Keratinocyte (primary cell): ENCODE results near the gene ABI3BP. TPM values are rescaled to one million over a fixed set of nuclear protein-coding genes. Genes with fewer than 3 reads are reported as not detected.

Experiments used
- DNase-seq: peaks from one replicate; pipeline ENCODE4 v3.0.0-alpha.2; 2011; ENCODE audit warnings: low read depth, missing footprints, low spot score
- FAIRE-seq: peaks from 2 replicates; lab custom pipeline; 2011; peaks lifted over from hg19 to GRCh38; lab: Jason Lieb, UNC
- H2AFZ ChIP-seq: 2 replicates; pipeline ENCODE4 v1.6.0; 2012; ENCODE audit warnings: low read length, control low read depth, inconsistent platforms; ENCODE audit not compliant: control insufficient read depth
- H3K27ac ChIP-seq: 2 replicates; pipeline ENCODE4 v1.5.1; 2011; ENCODE audit warnings: low read length; ENCODE audit not compliant: control insufficient read depth, insufficient read depth
- H3K27me3 ChIP-seq: 3 replicates; pipeline ENCODE4 v1.6.0; 2011; ENCODE audit warnings: low read length; ENCODE audit not compliant: control insufficient read depth, insufficient read depth; ENCODE audit errors: extremely low read depth
- H3K36me3 ChIP-seq, 2 experiments: 2 replicates in 1 of 2; 3 replicates in 1 of 2; pipeline ENCODE4 v1.5.1; 2011; ENCODE audit warnings: low read length in 2 of 2, mild to moderate bottlenecking in 1 of 2; ENCODE audit not compliant: control insufficient read depth in 2 of 2, insufficient read depth in 2 of 2; ENCODE audit errors: extremely low read depth in 1 of 2
- H3K4me1 ChIP-seq: 3 replicates; pipeline ENCODE4 v1.5.1; 2011; ENCODE audit warnings: low read length; ENCODE audit not compliant: control insufficient read depth, insufficient read depth; ENCODE audit errors: extremely low read depth
- H3K4me2 ChIP-seq: 3 replicates; pipeline ENCODE4 v1.6.0; 2011; ENCODE audit warnings: low read depth, low read length; ENCODE audit not compliant: control insufficient read depth, insufficient read depth; ENCODE audit errors: extremely low read depth
- H3K4me3 ChIP-seq, 3 experiments: fragments of 200-600 bp in 1 of 3; sonication (generic) in 1 of 3; 2 replicates in 2 of 3; 3 replicates in 1 of 3; pipeline ENCODE4 v1.5.1; 2011 to 2016; ENCODE audit warnings: low read length in 3 of 3, mild to moderate bottlenecking in 3 of 3, control low read depth in 2 of 3, inconsistent platforms in 1 of 3, low read depth in 1 of 3, mixed read lengths in 1 of 3, mixed run types in 1 of 3, moderate library complexity in 1 of 3; ENCODE audit not compliant: control insufficient read depth in 2 of 3, insufficient read depth in 2 of 3; ENCODE audit errors: extremely low read depth in 1 of 3
- H3K79me2 ChIP-seq: 2 replicates; pipeline ENCODE4 v1.6.0; 2012; ENCODE audit warnings: low read length; ENCODE audit not compliant: control insufficient read depth, insufficient read depth
- H3K9ac ChIP-seq: 3 replicates; pipeline ENCODE4 v1.6.0; 2011; ENCODE audit warnings: low read length; ENCODE audit not compliant: control insufficient read depth, insufficient read depth; ENCODE audit errors: extremely low read depth
- H3K9me1 ChIP-seq: 3 replicates; pipeline ENCODE4 v1.6.0; 2011; ENCODE audit warnings: low read length; ENCODE audit not compliant: control insufficient read depth, insufficient read depth; ENCODE audit errors: extremely low read depth
- H3K9me3 ChIP-seq: 2 replicates; pipeline ENCODE4 v1.5.1; 2012; ENCODE audit warnings: low read depth, low read length; ENCODE audit not compliant: control insufficient read depth
- H4K20me1 ChIP-seq: 3 replicates; pipeline ENCODE4 v1.6.0; 2011; ENCODE audit warnings: low read length; ENCODE audit not compliant: control insufficient read depth, insufficient read depth; ENCODE audit errors: extremely low read depth
- CTCF ChIP-seq, 3 experiments: IDR thresholded peaks in 1 of 3; conservative IDR thresholded peaks in 1 of 3; optimal IDR thresholded peaks in 1 of 3; 2 replicates in 2 of 3; 3 replicates in 1 of 3; pipeline versions ENCODE3 to v1.5.1; 2011; ENCODE audit warnings: low read length in 3 of 3, mild to moderate bottlenecking in 3 of 3, moderate library complexity in 2 of 3, control low read depth in 1 of 3, inconsistent platforms in 1 of 3; ENCODE audit not compliant: insufficient read depth in 2 of 3; ENCODE audit errors: extremely low read depth in 1 of 3
- EZH2 ChIP-seq: IDR thresholded peaks from one replicate; pipeline ENCODE4 v1.6.1; 2012; ENCODE audit warnings: inconsistent platforms, mild to moderate bottlenecking, low read length, moderate library complexity
- dilution Hi-C: fragments of 300-500 bp; cut with MboI; formaldehyde crosslinking; loops from one replicate; pipeline ENCODE4 v1.7.0; 2020; ENCODE audit warnings: low sequenced_read_pairs; ENCODE audit not compliant: extremely low pct_ligation_motif_present
- polyA plus RNA-seq, 5 experiments: library from polyadenylated mRNA; depleted of rRNA in 3 of 5; stranded (reverse) in 3 of 5; stranded (forward) in 1 of 5; unstranded in 1 of 5; fragments of >200 nt; gene quantifications; 1 replicate in 1 of 5; 2 replicates in 3 of 5; 3 replicates in 1 of 5; pipeline versions ENCODE4 v1.2.1 to v1.2.3, GENCODE V29; 2011 to 2012; ENCODE audit warnings: missing spikeins in 2 of 5, low read depth in 1 of 5, low replicate concordance in 1 of 5

Gene ABI3BP
- polyA plus RNA-seq, 1 donor (not counting 4 experiments of a cell fraction or from before 2014, with no cell fraction given), result 0.59 TPM

DNA sequence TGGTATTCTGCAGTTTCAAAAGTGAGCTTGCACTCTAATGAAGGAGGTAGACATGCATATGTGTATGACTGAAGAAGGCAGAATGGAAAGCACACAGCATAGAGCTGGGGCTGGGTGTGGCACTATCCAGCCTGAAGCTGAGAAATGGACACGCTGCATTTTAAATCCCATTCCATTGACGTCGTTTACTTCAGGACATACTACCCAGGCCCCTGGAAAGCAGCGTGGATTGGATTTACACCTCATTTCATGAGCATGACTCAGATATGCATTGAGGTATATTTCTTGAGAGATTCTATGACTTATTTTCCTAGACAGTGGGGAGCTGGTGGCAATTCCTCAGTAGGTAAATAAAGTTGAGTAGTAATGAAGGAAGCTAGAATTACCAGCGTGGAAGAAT, 101.4 kb downstream of the ABI3BP start:
- H3K4me1 ChIP-seq, result no peaks in the 10 kb centered on the region
- H3K79me2 ChIP-seq, result no peaks in the 10 kb centered on the region
- FAIRE-seq, result no peak
- H3K4me2 ChIP-seq, result no peak overlapping the region
- no peak for DNase-seq
- no peaks in the 10 kb centered on the region for H3K9me3 ChIP-seq
- TF ChIP-seq EZH2 (no peak), CTCF (optimal IDR thresholded peaks at IDR 0.05 in 1 of 3, IDR thresholded peaks at IDR 0.05 in 1 of 3, conservative IDR thresholded peaks at IDR 0.05 in 1 of 3; ENCODE audit: extremely low read depth in 1 of 3, insufficient read depth in 2 of 3, low read length in 3 of 3) (no peak)
- H3K9ac ChIP-seq, result no peak overlapping the region
- no peak overlapping the region for H2AFZ ChIP-seq
- H3K27me3 ChIP-seq, result no peaks in the 10 kb centered on the region
- H4K20me1 ChIP-seq, result no peaks in the 10 kb centered on the region
- H3K9me1 ChIP-seq, result no peaks in the 10 kb centered on the region
- H3K36me3 ChIP-seq, result no peaks in the 10 kb centered on the region
- no peak overlapping the region for H3K27ac ChIP-seq
- dilution Hi-C loops, result loop anchor here (25.0 kb wide), 1 partner anchor 105 kb away; no protein-coding TSS in a partner anchor
- no peak overlapping the region for H3K4me3 ChIP-seq

- no peak overlapping the region for H2AFZ ChIP-seq
- H3K4me3 ChIP-seq, result no peak overlapping the region
- no peak overlapping the region for H3K27ac ChIP-seq
- H3K4me1 ChIP-seq, result no peaks in the 10 kb centered on the region
- H3K9me1 ChIP-seq, result no peaks in the 10 kb centered on the region
- no peaks in the 10 kb centered on the region for H3K36me3 ChIP-seq
- FAIRE-seq (peak; percentile 64), DNase-seq (no peak)
- H3K27me3 ChIP-seq, result no peaks in the 10 kb centered on the region
- dilution Hi-C loops, result loop anchor here (25.0 kb wide), 1 partner anchor 104 kb away; no protein-coding TSS in a partner anchor
- H3K4me2 ChIP-seq, result no peak overlapping the region
- no peaks in the 10 kb centered on the region for H4K20me1 ChIP-seq
- H3K9ac ChIP-seq, result no peak overlapping the region
- H3K9me3 ChIP-seq, result no peaks in the 10 kb centered on the region
- no peaks in the 10 kb centered on the region for H3K79me2 ChIP-seq
- TF ChIP-seq EZH2, result no peak
- TF ChIP-seq CTCF (optimal IDR thresholded peaks at IDR 0.05 in 1 of 3, IDR thresholded peaks at IDR 0.05 in 1 of 3, conservative IDR thresholded peaks at IDR 0.05 in 1 of 3; ENCODE audit: extremely low read depth in 1 of 3, insufficient read depth in 2 of 3, low read length in 3 of 3), result peak in 1 of 3 experiments; percentile 24
Measured at GRCh38 chr3:100891033-100891432, 102.2 kb downstream of the ABI3BP start.
